ENCODE measurements around the gene PPFIBP2. TPM values are rescaled to one million over a fixed set of nuclear protein-coding genes. Genes with fewer than 3 reads are reported as not detected.

The PPFIBP2 gene
- polyA plus RNA-seq, 3 donors: 57.9 to 75.6 (median 61.1) TPM

DNA sequence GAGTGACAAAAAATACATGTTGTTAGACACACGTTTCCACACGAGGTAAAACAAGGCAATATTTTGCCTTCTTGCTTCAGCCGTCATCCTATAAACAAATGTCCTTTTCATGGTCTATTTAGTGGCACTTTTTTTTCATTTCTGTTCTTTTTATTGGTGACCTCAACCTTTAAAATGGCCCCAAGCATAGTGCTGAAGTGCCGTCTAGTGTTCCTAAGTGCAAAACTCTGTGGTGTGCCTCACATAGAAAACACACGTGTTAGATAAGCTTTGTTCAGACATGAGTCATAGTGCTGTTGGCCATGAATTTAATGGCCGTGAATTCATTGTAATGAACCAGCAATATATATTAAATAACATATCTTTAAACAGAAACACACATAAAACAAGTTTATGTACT lies 176.8 kb downstream of the PPFIBP2 start:
- no peak for DNase-seq

DNA sequence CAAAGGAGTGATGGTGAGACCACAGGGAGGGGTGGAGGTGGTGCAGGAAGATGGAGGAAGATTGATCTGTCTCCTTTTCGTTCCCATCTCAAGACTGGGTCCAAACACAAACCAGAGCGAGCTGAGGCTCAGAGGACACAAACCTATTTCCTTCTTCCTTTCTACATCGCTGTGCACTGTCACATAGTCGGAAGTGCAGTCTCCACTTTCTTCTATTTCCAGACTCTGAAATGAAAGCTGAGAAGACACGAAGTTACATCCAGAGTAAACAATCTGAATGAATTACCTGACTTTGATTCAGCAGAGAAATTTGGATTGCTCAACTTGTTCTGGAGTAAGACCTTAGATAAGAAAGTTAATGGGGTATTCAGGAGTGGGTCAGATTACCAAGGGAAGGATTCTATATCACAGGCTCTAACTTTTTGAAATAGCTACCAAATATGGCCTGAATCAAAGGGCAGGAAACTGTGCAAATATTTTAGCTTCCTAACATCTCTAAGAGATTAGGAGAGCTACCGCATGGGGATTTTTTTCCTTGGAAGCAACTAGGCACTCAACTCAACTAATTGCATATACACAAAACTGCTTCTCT lies 178.1 kb downstream of the PPFIBP2 start:
- DNase-seq: no peak

DNA sequence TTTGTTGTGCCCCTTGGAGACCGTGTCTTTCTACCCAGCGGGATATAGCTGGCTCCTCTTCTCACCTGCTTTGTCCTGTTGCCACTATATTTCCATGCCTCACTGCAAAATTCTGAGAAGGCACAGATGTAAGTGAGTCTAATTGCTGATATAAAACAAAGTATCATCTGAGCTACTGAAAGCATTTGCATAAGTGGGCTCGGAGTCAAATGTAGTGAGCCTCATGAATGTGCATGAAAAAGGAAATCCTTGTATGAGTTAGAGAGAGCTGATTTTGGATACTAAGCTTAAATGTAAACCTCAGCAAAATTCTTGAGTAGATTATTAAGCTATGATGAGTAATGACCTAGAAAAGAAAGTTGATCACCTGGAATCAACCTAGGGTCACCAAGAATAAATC lies 178.6 kb downstream of the PPFIBP2 start:
- no peak for DNase-seq

DNA sequence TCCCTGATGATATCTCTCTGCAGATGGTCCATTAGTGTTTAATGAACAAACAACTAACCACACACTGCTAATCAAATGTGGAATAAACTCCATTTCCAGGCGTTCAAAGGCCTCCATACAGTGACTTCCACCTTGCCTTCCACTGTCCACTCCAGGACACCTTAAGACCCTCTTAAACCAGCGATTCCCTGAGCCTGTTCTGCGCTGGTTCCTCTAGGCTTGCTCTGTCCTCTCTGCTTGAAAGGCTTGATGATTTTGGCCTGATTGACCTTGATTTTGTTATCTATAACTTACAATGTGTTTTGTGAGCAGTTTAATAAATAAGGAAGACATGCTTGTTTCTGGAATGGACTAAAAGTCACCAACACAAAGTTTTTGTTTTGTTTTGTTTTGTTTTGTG lies 180.4 kb downstream of the PPFIBP2 start:
- no peak for DNase-seq

DNA sequence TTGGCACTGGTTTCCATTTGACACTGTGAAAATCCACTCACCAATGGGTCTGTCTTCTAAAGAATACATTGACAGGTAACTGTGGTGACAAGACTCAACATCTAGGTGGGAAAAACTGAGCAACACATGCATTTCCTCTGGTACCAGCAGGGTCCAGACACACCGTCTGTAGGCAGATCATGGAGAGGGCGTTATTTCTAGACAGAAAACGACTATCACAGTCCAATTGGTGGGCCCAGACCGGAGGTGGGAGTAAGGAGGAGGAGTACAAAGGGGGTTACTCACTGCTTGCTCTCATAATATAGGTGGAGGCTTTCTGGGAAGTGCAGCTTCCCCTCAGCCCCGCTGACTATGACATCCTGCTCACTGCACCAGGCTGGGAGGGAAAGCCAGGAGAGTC lies 182.6 kb downstream of the PPFIBP2 start:
- DNase-seq: no peak

Other genes starting within 250 kb of the PPFIBP2 start
- gene OLFML1, start 28.5 kb upstream of the PPFIBP2 start, polyA plus RNA-seq (ENCODE audit: insufficient read length in 3 of 3): 10 to 100 TPM; 25.9 to 36.5 (median 29.8) TPM
- 10 to 100 TPM; 31.9 to 33.3 (median 32.2) TPM for gene CYB5R2, start 159.5 kb downstream of the PPFIBP2 start, polyA plus RNA-seq (ENCODE audit: insufficient read length in 3 of 3)
- 1 to 10 TPM; 3.4 to 4.6 (median 3.7) TPM for gene OVCH2, start 192.5 kb downstream of the PPFIBP2 start, polyA plus RNA-seq (ENCODE audit: insufficient read length in 3 of 3)

All from renal pelvis (tissue), 4 donors.